OCI-LY7 (cell line): ENCODE data around the gene COBL. TPM values are rescaled to one million over a fixed set of nuclear protein-coding genes. Genes with fewer than 3 reads are reported as not detected.

ENCODE experiments used
- BruUV-seq: library from RNA; stranded (reverse); fragments of 400-500 nt; replicated peaks from 2 replicates; lab custom pipeline; 2021; lab: Mats Ljungman, UMichigan
- CTCF ChIA-PET: fragments of 300-600 bp; sonication (Branson Sonifier 250); formaldehyde crosslinking; loops from one replicate; lab custom pipeline; 2022; ENCODE audit warnings: antibody characterized with exemption; ENCODE audit not compliant: unreplicated experiment; lab: Charles Lee
- POLR2A ChIA-PET: fragments of 300-600 bp; sonication (Branson Sonifier 250); formaldehyde crosslinking; loops from one replicate; lab custom pipeline; 2022; ENCODE audit warnings: antibody characterized with exemption; lab: Charles Lee
- DNase-seq: peaks from one replicate; pipeline ENCODE4 v3.0.0-alpha.2; 2015; ENCODE audit warnings: low spot score
- H2AFZ ChIP-seq: fragments of 200-600 bp; sonication (generic), shearing (Covaris generic); 2 replicates; pipeline ENCODE4 v1.6.1; 2014; ENCODE audit warnings: mild to moderate bottlenecking, antibody characterized with exemption, low read length, moderate library complexity
- H3K27ac ChIP-seq: fragments of 200-600 bp; sonication (generic); 2 replicates; pipeline ENCODE4 v1.5.1; 2014; ENCODE audit warnings: mixed run types, low read depth, mild to moderate bottlenecking, moderate library complexity, low read length, inconsistent platforms; ENCODE audit not compliant: poor library complexity, severe bottlenecking
- H3K36me3 ChIP-seq: fragments of 200-600 bp; sonication (generic); 2 replicates; pipeline ENCODE4 v1.6.1; 2014; ENCODE audit warnings: mild to moderate bottlenecking, antibody characterized with exemption, low read length, moderate library complexity, mixed read lengths; ENCODE audit not compliant: insufficient read depth
- H3K4me1 ChIP-seq: fragments of 200-600 bp; sonication (generic); 2 replicates; pipeline ENCODE4 v1.5.1; 2014; ENCODE audit warnings: mild to moderate bottlenecking, low read length; ENCODE audit not compliant: insufficient read depth, poor library complexity, severe bottlenecking
- H3K4me2 ChIP-seq: fragments of 200-600 bp; sonication (generic); 2 replicates; pipeline ENCODE4 v1.6.1; 2014; ENCODE audit warnings: mild to moderate bottlenecking, low read length
- H3K4me3 ChIP-seq: fragments of 200-600 bp; sonication (generic); 2 replicates; pipeline ENCODE4 v1.5.1; 2014; ENCODE audit warnings: mild to moderate bottlenecking, low read depth, low read length; ENCODE audit not compliant: poor library complexity, severe bottlenecking
- H3K79me2 ChIP-seq: fragments of 200-600 bp; sonication (generic); 2 replicates; pipeline ENCODE4 v1.6.1; 2016; ENCODE audit warnings: low read depth, mild to moderate bottlenecking, low read length, moderate library complexity, mixed read lengths; ENCODE audit not compliant: insufficient read depth
- H3K9me2 ChIP-seq: fragments of 200-600 bp; sonication (generic); 2 replicates; pipeline ENCODE4 v1.6.1; 2016; ENCODE audit warnings: mild to moderate bottlenecking, low read length, mixed read lengths; ENCODE audit not compliant: insufficient read depth
- H3K9me3 ChIP-seq: fragments of 200-600 bp; sonication (generic); 2 replicates; pipeline ENCODE4 v1.6.1; 2014; ENCODE audit warnings: mild to moderate bottlenecking, mixed run types, low read length, mixed read lengths
- H4K20me1 ChIP-seq: fragments of 200-600 bp; sonication (generic); 2 replicates; pipeline ENCODE4 v1.6.1; 2014; ENCODE audit warnings: mild to moderate bottlenecking, antibody characterized with exemption, low read length, moderate library complexity, mixed read lengths; ENCODE audit not compliant: insufficient read depth
- EZH2phosphoT487 ChIP-seq: fragments of 200-600 bp; sonication (generic); IDR thresholded peaks from 2 replicates; pipeline ENCODE4 v1.6.1; 2018; ENCODE audit warnings: low read depth, borderline replicate concordance, mild to moderate bottlenecking, mixed run types, antibody characterized with exemption, low read length, moderate library complexity, mixed read lengths
- intact Hi-C: fragments of 100-400 bp; cut with micrococcal nuclease; formaldehyde crosslinking; loops from one replicate; pipeline ENCODE4 v1.10.0; 2022; ENCODE audit not compliant: unreplicated experiment
- total RNA-seq, 2 experiments: library from RNA; depleted of rRNA in 1 of 2; stranded (reverse); fragments of >200 nt in 1 of 2; shearing (Covaris generic) in 1 of 2; gene quantifications; 2 replicates each; pipeline ENCODE4 v1.2.3, GENCODE V29; 2014 to 2022
- TF ChIP-seq, protein P1 (sequence below): fragments of 200-600 bp; sonication (generic); conservative IDR thresholded peaks from 2 replicates; pipeline ENCODE4 v1.5.1; 2014; ENCODE audit warnings: mild to moderate bottlenecking, antibody characterized with exemption, low read length, moderate library complexity, mixed read lengths

COBL gene
- total RNA-seq, 2 experiments from 2014 or later = not detected

DNA sequence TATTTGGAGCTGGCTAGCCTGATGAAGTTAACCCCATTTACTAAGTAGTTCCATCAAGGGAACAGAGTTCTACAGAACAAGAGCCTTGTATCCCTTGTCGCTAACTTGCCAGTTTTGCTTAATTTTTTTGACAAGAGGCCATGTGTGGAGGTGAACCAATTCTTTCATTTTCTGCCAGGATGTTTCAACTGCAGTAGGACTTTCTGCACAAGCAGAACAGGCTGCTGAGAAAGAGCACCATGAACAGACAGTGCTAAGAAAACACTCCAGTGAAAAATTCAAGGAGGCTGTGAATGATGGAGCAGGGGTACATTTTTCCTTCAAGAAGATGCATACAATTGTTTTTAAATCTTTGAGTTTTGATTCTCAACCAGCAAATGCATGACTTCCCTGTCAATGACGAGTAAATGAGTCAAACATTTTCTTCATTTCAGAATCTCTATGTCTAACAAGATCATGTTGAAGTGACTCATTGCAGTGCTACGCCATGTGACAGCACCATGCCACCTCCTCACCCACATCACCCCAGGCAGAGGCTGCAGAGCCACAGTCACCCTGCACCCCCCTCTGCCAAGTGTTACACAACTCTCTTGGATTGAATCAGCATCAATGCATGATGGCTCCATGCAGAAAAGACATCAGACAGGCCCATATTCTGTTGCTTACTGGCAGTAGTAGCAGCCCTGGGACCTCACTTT lies 193.1 kb downstream of the COBL start:
- Histone ChIP-seq H3K4me1 (peaks cover 9% of the 10 kb centered on the region), H3K27ac (no peak overlapping the region), H3K9me3 (no peaks in the 10 kb centered on the region), H3K9me2 (no peaks in the 10 kb centered on the region), H2AFZ (no peak overlapping the region), H3K36me3 (no peaks in the 10 kb centered on the region), H3K4me2 (no peak overlapping the region), H3K4me3 (no peak overlapping the region), H4K20me1 (no peaks in the 10 kb centered on the region), H3K79me2 (no peaks in the 10 kb centered on the region)
- ChIA-PET POLR2A (no interaction called here), CTCF (no interaction called here)
- no TSS peak for BruUV-seq
- DNase-seq = no peak
- intact Hi-C loops = no loop called here
- TF ChIP-seq, protein P1, sequence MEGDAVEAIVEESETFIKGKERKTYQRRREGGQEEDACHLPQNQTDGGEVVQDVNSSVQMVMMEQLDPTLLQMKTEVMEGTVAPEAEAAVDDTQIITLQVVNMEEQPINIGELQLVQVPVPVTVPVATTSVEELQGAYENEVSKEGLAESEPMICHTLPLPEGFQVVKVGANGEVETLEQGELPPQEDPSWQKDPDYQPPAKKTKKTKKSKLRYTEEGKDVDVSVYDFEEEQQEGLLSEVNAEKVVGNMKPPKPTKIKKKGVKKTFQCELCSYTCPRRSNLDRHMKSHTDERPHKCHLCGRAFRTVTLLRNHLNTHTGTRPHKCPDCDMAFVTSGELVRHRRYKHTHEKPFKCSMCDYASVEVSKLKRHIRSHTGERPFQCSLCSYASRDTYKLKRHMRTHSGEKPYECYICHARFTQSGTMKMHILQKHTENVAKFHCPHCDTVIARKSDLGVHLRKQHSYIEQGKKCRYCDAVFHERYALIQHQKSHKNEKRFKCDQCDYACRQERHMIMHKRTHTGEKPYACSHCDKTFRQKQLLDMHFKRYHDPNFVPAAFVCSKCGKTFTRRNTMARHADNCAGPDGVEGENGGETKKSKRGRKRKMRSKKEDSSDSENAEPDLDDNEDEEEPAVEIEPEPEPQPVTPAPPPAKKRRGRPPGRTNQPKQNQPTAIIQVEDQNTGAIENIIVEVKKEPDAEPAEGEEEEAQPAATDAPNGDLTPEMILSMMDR = no peak
- TF ChIP-seq EZH2phosphoT487 = no peak

DNA sequence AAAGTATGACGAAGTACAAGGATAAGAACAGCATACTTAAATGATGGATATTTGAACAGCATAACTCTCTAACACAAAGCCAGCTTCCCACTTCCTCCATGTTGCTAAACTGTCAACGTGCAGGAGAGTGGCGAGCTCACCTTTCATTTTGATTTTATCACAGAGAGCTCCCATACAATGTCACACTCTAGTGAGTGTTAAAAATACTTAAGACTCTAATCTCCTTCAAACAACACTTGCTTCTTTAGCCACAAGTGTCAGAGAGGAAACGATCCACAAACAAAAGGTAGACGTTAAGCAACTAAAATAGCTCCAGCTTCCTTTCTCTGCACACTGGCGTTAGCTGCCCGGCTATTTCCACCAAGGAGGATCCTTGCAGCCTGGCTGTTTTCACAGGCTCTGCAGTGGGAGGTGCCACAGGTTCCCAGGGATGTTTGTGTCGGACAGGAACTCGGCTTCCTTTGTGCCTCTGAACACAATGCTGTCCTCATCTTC lies 194.6 kb downstream of the COBL start:
- TF ChIP-seq, protein P1 = no peak
- no peak for TF ChIP-seq EZH2phosphoT487
- Histone ChIP-seq H3K4me2 (peak overlapping the region; percentile 43), H3K9me2 (no peaks in the 10 kb centered on the region), H4K20me1 (no peaks in the 10 kb centered on the region), H3K4me1 (peaks cover 9% of the 10 kb centered on the region), H3K4me3 (no peak overlapping the region), H3K27ac (no peak overlapping the region), H3K36me3 (no peaks in the 10 kb centered on the region), H2AFZ (peak overlapping the region; percentile 70), H3K9me3 (no peaks in the 10 kb centered on the region), H3K79me2 (no peaks in the 10 kb centered on the region)
- ChIA-PET POLR2A (no interaction called here), CTCF (interaction anchor here (0.5 kb wide), 1 partner anchor 775 kb away, joined by 3 read pairs; no protein-coding TSS in a partner anchor)
- DNase-seq = peak; percentile 7
- intact Hi-C loops = no loop called here
- no TSS peak for BruUV-seq
